ENCODE measurements around the gene MRPL53.
"Not testable (repeated sequence)": the region's sequence is repeated elsewhere in the genome, so short reads cannot be mapped to it uniquely, and the experiment has no call there.

MRPL53 gene

DNA sequence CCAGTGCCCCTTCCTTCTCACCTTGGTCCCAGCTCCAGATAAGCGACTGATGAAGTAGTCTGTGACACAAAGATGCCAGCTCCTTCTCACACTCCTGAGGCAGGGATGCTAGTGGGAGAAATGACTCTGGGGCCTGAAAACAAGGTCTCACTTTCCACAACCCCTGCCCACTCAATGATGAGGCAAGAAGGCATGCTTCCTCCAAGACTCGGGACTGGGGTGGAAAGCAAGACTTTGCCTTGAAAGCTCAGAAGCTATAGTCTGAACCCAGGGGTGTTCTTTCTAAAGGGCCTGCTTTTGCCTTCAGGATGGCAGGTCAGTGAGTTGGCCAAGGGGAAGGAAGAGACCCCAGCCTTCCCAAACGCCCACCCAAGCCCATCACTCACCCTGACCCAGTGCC is 9.0 kb upstream of the MRPL53 start:
- DNase-seq, result no peak

DNA sequence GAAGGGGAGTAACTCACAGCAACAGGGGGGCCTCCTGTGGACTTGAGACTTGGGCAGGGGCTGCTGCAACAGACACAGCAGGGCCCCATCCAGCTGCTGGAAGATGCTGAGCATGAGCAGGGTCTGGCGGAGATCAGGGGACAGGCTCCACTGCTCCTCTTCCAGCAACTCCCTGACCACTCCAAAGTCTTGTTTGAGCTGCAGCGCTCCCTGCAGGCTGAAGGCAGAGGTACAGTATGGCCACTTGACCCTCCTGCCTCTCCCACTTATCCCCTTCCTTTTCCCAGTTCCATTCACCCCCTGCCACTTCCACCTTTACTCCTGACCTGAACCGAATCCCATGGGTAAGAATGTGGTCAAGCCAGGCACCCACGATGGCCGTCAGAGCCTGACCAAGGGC is 2.4 kb upstream of the MRPL53 start:
- no peak for DNase-seq

DNA sequence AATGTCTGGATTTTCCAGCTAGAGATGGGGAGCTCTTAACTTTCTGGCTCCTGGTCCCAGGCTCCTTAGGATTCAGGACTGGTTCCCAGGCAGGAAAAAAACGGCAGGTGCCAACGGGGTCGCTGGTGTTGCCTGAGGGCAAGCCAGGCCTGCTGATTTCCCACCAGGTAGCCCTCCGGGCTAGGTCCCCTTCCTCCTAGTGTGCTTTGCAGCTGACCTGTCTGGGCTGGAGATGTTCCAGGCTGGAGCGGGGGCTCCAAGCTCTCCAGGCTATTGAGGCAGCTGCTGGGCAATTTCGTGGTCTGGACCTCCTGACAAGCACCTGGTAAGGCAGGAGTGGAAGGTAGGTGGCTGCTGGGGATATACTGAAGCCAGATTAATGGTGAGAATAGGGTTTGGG is 2.0 kb upstream of the MRPL53 start:
- no peak for DNase-seq

- no peak for DNase-seq
Observed at GRCh38 chr2:74472945-74473258, 422 bp upstream of the MRPL53 start.

DNA sequence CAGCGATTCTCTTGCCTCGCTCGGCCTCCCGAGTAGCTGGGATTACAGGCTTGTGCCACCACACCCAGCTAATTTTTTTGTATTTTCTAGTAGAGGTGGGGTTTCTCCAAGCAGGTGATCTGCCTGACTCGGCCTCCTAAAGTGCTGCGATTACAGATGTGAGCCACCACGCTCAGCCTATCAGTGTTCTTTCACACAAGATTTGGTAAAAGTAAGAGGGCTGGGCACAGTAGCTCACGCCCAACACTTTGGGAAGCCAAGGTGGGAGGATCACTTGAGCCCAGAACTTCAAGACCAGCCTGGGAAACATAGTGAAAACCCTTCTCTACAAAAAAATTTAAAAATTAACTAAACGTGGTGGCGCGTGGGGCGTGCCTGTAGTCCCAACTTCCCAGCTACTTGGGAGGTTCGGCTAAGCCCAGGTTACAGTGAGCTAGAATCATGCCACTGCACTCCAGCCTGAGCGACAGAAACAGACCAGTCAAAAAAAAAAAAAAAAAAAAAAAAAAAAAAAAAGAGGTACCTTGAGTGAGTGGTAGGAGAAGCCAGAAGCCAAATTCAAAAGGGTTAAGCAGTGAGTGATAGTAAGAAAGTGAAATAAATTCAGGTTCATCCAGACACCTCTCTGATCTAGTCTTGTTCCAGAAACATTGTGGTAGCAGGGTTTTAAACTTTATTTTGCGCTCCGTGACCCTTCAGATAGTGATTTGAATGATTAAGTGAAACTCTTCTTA is 981 bp downstream of the MRPL53 start:
- DNase-seq, result no peak

GRCh38 chr2:74470742-74471141 is 1.7 kb downstream of the MRPL53 start:
- DNase-seq, result not testable (repeated sequence)

DNA sequence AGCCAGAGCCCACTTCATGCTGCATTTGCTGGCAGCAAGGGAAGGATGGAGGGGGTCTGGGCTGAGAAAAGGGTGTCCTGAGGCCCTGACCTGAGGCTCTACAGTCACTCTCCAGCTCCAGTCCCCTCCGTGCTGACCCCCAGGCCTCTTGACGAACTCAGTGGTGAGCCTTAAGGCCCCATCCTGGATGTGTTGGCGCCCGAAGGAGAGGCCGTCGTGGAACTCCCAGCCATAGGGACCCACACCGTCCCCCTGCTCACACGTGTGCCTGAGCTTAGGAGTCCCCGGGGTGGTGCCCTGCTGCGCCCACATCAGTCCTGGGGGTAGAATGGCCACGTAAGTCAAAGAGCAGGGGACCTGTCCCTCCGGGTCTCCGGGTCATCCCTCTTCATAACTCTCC is 8.1 kb downstream of the MRPL53 start:
- no peak for DNase-seq

DNA sequence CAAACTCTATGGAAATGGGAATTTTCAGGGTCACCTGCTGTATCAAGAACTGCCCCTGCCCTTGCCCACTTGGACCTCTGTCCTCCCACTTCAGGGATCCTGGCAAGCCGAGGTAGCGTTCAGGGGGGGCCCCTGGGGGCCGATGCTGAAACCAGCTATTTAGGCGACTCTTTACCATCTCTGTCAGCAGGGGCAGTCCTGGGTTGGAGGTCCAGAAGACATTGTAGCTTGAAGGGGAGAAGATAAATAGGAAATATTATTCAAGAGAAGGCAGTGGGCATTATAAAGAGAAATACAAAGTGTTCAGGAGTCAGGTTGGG is 9.7 kb downstream of the MRPL53 start:
- no peak for DNase-seq

- no peak for DNase-seq
Observed at GRCh38 chr2:74462054-74462785, 10.3 kb downstream of the MRPL53 start.

- DNase-seq, result no peak
Observed at GRCh38 chr2:74461187-74462053, 11.1 kb downstream of the MRPL53 start.

- DNase-seq, result not testable (repeated sequence)
Observed at GRCh38 chr2:74460187-74460586, 12.3 kb downstream of the MRPL53 start.

GRCh38 chr2:74459503-74460118 is 12.9 kb downstream of the MRPL53 start:
- DNase-seq, result not testable (repeated sequence)

DNA sequence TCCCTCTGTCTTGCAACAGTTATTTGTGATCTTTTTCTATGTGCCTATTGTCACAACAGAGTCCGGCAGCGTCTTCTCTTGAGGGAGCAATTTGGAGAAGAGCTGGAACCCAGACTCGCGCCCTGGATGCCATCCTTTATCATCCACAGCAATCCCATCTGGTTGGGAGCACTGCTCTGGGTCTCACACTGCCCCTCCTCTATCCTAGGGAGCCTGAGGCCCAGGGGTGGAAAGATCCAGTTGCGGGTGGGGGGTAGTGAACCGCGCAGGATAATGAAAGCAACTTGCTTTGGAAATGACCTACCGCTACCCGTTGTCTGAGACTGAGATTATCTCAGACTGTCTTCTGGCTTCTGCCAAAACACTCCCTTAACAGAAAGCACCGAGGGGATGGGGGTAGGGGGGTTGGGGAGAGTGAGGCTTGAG is 13.5 kb downstream of the MRPL53 start:
- no peak for DNase-seq

- peak; percentile 93 to 96 (median 94) for DNase-seq
Observed at GRCh38 chr2:74458132-74458937, 14.1 kb downstream of the MRPL53 start, which contains the start of gene WBP1. Gene WBP1 (plus strand): TSS chr2:74458438. CDS start chr2:74458603, 165 bp downstream.

DNA sequence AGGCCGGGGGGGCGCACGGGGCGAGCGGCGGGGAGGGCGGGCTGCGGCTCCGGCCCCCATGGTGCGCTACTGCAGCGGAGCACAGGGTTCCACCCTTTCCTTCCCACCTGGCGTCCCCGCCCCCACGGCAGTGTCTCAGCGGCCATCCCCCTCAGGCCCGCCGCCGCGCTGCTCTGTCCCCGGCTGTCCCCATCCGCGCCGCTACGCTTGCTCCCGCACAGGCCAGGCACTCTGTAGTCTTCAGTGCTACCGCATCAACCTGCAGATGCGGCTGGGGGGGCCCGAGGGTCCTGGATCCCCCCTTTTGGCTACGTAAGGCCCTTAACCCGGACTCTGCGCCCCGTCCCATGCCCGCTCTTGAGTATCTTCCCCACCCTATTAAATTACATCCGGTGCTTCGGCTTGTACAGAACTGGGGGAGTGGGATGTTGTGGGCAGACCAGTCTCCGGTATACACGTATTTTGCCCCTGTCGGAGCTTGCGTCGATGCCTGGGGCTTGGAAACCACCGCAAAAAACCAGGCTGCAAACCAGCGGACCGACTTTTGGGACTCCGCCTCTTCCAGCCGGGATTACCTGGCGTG is 14.8 kb downstream of the MRPL53 start:
- DNase-seq, result peak; percentile 54 to 68 (median 63)

GRCh38 chr2:74457129-74457548 is 15.3 kb downstream of the MRPL53 start:
- no peak for DNase-seq

DNA sequence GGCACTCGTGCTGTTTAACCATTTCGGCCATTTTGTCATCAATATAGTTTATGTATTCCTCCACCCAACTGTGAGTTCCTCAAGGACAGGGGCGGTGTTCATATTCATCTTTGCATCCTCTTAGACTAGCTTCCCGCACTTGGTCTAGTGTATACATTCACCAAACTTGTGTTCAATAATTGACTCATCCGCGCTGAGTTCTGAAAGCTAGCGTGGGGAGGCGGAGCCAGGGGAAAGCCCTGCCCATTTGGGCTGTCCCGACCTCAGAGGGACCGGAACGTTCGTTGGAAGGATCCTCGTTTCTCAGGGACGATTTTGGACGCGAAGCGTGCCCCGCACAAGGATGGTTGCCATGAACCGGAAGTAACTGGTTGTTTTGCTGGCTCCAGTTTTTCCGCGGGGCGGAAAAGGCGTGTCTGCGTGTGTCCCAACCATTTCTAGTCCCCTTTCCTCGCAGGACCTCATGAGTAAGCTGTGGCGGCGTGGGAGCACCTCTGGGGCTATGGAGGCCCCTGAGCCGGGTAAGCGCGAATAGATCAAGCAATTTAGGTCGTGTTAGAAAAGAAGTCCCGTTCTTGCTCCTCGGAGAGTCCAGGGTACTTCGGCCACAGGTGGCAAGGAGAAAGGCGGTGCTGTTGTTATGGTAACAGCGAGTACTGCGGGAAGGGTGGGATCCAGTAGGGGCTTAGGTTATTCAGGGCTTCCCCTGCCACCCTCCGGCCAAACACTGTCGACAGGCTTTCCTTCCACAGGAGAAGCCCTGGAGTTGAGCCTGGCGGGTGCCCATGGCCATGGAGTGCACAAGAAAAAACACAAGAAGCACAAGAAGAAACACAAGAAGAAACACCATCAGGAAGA is 17.6 kb downstream of the MRPL53 start, which contains the start of gene INO80B:
Gene INO80B (plus strand): TSS at position 434 of the 858 bp plus-strand sequence. CDS start 30 bp downstream, at position 464.
- peak; percentile 88 to 93 (median 91) for DNase-seq

GRCh38 chr2:74450570-74451190 is 21.8 kb downstream of the MRPL53 start:
- no peak for DNase-seq

GRCh38 chr2:74448771-74449170 is 23.7 kb downstream of the MRPL53 start:
- DNase-seq, result no peak

All from activated CD4-positive, CD25-positive, alpha-beta regulatory T cell (primary cell).